GM19193 (cell line): ENCODE data around the gene SPDYC.
A peak's percentile ranks its signal among the peaks of the same experiment; 100 is the strongest.

Experiments used
- POLR2A ChIP-seq: IDR thresholded peaks from 4 replicates; pipeline ENCODE4 v1.6.1; 2011; ENCODE audit not compliant: insufficient read depth, insufficient read length; ENCODE audit errors: extremely low read depth

Gene SPDYC, protein sequence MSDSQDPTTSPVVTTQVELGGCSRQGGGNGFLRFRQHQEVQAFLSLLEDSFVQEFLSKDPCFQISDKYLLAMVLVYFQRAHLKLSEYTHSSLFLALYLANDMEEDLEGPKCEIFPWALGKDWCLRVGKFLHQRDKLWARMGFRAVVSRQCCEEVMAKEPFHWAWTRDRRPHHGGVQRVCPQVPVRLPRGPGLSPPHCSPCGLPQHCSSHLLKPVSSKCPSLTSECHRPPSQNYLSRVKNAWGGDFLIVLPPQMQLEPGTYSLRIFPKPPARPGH

DNA sequence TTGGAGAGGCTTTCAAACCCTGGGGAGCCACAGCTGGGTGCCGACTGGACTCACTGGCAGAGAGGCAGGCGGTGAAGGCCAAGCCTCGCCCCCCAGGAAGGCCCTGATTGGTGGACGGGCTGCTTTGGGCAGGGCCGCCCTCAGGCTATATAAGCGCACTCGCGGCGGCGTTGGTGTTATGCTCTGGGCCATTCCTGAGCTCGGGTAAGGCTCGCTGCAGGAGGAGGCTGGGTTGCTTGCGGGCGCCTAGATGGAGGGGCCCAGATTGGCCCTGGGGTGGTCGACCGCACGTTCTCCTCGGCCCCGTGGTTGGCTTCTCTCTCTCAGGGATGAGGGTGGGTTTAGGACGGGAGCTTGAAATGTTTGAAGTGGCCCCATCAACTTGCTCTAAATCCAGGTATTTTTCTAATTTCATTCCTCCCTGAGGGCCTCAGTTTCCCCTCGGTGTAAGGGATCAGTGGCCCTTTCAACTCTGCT, at the start of gene SPDYC:
Gene SPDYC, plus strand, starts transcription at position 176 of the 477 bp plus-strand sequence. CDS start 1,125 bp downstream, outside the sequence.
- TF ChIP-seq POLR2A: no peak

DNA sequence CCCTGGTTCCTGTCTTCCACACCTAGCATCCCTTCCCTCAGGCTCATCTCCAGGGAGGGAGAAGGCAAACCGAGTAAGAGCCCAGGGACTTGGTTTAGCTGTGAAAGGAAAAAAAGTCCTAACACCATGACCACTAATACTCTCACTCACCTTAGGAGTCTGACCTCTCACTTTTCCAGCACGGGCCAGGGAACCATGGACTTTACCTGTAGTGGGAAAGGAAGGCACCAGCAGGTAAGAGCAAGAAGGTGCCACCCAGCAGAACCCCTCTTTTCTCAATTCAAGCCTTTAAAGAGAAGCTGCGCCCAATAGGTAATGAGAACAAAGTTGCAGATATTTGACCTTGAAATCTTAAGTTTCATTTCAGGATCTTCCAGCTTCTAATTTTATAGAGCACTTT, 49.2 kb upstream of the SPDYC start:
- no peak for TF ChIP-seq POLR2A

DNA sequence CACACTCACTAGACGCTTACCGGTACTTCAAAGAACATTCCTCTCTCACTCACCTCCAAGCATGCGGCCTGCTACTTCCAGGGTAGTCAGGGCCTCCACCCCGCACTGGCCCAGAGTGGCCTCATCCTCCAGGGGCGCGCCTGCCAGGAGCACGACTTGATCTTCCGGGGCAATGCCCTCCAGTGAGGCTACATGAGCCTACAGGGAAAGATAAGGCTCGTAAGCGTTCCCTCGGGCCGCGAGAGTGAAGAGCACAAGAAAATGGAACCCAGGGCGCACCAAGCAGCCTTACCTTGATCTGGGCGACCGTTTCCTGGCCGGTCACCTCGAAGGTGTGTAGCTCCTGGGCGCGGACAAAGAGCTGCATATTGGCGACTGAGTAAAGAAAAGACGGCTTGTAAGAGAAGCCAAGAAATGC, 48.6 kb upstream of the SPDYC start:
- TF ChIP-seq POLR2A: no peak

DNA sequence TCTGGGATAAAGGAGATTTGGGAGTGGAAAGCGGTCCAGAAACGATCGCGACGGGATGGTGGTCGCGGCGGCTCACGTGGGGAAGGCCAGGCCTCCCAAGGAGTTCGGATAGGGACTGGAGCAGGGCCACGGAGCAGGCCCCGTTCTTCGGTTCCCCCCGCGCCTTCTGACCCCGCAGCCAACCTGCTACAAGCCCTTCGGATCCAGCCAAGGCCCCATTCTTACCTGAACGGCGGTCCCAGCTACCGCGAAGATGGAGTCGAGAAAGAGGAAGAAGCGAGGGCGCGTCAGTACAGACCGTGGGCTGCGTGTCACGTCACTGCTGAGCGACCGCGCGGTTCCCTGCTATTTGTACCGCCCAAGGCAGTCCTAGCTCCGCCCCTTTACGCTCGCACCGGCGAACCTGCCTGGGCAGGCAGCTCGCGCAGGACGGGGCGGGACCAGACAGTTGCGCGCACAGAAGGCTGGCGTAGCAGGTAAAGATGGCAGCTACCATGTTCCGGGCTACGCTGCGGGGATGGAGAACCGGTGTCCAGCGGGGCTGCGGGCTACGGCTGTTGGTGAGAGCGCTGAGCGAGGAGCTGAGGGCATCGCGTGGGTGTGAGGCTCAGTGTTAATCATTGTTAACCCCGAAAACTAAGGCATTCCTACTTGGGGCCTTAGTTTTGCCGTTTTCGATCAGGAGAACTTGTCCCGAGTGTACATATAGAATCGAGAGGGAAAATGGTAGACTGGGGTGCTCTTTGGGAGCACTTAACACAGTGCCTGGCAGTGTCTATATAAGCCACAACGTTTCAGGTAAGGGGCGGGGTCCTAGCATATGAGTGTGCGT, 48.0 kb upstream of the SPDYC start, which contains the start of the genes FAU and MRPL49:
Gene FAU, minus strand, starts transcription at position 270 of the 832 bp plus-strand sequence. CDS start 321 bp downstream, outside the sequence.
Gene MRPL49, plus strand, starts transcription at position 457 of the 832 bp plus-strand sequence. Its CDS starts 26 bp downstream, at position 483.
- peak; percentile 94 for TF ChIP-seq POLR2A

DNA sequence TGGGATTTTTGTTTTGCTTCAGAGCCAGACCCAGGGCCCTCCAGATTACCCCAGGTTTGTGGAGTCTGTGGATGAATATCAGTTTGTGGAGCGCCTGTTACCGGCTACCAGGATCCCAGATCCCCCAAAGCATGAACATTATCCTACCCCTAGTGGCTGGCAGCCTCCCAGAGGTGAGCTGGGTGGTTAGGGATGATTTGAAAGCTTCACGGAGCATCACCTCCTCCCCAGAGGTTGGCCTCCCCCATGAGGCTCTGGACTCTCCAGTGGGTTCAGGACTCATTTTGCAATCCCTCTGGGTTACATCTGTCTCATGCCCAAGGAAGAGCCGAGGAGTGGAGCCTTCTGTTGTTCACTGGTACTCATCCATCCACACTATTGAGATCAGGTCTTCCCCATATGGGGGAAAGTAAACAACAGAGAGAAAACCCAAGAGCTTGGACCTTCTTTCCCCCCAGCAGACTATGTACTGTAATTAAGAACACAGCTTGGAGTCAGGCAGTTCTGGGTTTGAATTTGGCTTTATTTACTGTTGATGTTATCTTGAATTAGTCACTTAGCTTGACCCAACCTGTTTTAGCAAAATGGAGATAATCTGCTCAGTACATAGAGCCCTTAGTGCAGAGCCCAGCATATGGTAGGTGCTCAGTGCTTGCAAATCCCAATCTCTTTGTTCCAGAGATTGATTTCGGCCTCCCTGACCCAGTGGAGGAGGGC, 45.4 kb upstream of the SPDYC start:
- no peak for TF ChIP-seq POLR2A

DNA sequence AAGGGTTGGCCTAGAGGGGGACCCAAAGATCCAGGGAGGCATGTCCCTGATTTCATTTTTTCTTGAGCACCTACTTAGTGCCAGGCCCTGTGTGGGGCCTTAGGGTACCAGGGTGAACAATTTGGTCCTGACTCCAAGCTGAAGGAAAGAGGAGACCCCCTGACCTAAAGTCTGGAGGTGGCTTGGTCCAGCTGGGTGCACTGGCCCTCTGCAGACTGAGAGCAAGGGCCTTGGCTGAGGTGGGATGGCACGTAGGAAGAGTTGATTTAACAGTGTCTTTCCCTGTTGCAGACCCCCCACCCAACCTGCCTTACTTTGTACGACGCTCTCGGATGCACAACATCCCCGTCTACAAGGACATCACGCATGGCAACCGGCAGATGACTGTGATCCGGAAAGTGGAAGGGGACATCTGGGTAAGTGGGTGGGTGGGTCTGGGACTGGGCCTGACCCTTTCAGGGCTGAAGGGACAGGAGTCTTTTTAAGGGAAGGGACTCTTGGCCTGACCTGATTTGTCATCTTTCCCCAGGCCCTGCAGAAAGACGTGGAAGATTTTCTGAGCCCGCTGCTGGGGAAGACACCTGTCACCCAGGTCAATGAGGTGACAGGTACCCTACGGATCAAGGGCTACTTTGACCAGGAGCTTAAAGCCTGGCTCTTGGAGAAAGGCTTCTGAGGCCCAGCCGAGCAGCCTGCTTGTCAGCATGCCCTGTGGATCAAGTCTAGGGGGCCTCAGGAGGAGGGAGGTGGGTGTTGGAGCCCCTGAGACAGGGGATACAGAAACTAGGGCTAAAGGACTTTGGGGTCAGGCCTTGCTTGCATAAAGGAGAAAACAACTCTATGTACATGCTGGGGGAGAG, 44.6 kb upstream of the SPDYC start:
- no peak for TF ChIP-seq POLR2A

DNA sequence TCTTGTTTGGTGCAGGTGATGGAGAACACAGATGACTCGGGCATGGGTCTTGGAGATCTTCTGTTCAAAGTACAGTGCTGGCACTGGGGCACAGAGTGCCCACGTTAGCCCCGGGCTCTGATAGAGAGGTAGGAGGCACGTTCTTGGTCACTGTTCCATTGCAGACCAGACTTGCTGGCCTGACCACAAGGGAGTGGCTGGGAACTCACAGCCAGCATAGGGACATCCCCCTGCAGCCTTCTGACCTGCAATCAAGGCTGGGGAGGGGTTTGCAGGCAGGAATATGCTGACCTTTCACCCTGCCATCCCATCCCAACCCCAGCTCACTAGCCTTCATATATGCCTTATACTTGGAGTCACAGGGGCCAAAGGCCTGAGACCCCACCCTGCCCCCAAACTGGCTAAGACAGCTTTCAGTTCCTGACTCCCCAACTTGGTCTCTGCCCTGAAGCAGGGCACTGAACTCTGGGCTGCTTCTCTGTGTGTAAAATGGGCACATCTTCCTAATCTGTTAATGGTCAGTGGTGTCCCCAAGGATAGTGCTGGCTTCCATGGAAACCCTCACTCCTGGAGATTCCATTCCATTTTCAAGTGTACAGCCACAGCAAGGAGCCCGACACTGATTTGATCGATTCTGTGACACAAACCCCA, 43.3 kb upstream of the SPDYC start:
- peak; percentile 48 for TF ChIP-seq POLR2A

DNA sequence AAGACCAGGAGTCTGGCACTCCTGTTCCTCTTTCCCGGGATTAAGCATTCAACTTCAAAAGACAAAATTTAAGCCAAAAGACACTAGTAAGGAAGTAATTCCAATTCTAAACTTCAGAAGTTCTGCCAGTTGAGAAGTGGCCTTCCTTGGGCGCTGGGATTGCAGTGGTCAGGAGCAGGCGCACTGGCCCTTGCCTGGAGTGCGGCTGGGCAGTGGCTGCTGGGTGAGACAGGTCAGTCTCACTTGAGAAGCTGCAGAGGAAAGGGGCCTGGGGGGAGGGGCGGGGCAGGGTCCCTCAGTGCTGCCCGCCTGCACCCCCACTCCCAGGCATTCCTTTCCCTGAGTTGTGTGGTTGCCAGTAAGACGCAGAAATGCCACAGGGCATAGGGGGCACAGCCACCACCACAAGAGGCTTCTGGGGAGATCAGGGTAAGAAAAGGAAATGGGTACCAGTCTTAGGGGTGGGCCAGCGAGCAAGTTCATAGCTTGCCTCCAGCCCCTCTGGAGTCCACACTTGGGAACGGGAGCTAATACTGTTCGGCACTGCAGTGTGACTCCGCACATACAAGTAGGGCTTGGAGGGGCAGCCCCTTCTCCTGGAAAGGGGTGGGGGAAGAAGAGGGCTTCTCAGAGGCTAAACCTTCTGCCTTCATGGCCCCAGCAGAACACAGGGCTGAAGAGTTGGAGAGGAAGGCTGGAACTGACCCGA, 42.4 kb upstream of the SPDYC start:
- TF ChIP-seq POLR2A: no peak

DNA sequence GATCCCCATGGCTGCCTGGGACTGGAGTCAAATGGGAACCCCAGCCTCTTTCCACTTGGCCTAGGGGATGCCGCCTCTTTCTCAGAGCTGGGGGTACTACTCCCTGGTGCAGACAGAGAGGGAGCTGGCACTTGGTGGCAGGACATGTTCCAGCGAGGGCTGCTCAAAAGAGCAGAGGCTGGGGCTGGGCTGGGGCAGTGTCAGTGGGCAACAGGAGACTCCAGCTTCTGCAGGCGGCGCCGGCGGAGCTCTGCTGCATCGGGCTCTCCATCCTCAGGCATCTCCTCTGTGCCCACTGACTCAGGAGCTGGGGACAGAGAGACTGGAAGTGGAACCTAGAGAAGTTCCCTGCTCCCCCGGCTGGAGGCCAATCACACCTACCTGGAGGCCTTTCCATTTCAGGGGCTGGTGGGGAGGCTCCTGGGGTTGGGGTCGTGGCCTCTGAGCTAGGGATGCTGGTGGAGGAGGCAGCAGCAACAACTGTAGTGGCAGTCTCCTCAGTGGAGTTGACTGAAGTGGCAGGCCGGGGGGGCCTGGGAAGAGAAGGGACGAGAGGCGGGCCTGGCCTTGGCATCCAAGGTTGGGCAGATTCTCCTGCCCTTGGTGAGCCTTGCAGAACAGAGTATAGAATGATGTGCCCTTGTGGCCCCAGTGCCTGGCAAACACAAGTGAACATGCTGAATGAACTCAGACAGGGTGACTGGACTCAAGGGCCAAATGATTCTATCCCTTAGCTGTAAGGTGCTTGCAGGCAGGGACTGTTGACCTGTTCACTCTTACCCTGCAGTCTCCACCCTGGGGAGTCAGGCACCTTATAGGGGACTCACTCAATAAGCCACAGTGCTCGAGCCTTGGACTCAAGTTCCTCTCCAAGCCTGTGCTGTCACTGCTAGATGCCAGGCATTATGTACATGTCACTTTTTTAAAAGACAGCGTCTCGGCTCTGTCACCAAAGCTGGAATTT, 41.6 kb upstream of the SPDYC start:
- peak; percentile 52 for TF ChIP-seq POLR2A

DNA sequence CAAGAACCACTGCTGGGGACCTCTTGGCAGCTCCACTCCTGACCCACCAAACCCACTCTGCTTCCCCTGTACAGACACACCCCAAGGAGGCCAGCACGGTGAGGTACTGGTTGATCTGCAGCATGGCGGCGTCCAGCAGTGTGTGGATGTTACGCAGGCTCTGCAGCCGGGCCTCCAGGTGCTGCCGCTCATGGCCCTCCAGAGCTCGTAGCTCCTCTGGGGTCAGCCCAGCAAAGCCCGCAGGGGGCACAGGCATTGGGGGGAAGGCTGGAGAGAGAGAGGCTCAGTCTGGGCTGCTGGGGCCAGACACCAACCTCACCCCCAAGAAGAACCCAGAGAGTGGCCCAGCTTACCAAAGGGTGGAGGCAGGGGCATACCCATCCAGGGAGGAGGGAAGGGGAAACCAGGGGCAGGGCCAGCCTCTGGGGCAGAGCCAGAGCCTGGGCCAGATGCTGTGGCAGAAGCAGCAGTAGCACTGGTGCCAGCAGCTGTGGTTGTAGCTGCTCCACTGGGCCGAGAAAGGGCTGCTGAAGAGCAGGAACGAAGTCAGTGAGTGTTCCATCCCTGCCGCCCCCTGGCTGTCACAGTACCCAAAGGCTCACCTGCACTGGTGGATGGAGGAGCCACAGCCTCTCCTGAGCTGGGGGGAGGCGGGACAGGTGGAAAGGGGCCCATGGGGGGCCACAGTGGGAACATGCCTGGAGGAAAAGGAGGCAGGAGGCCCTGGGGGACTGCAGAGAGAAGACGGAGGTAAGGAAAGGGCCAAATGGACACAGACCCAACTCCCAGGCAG, 40.2 kb upstream of the SPDYC start:
- TF ChIP-seq POLR2A: no peak
